ENCODE data around the gene MMAB. TPM values are rescaled to one million over a fixed set of nuclear protein-coding genes. Genes with fewer than 3 reads are reported as not detected.

MMAB gene
- total RNA-seq, 1 donor from 2014 or later: 55.4 TPM

DNA sequence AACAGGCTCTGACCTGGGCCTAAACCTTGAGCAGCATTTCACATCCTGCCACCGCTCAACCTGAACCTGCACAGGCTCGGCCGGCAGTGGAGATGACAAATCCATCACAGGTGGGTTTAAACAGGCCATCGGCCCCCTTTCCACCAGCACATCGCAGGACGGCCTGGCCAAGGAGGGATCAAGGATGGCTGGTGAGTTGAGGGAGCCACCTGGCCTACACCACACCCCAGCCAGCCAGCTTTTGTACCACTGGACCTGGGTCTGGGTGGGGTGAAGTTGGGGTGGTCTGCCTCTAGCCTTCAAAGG lies 14.2 kb downstream of the MMAB start:
- no peak overlapping the region for H3K4me3 ChIP-seq
- TF ChIP-seq, protein P1, sequence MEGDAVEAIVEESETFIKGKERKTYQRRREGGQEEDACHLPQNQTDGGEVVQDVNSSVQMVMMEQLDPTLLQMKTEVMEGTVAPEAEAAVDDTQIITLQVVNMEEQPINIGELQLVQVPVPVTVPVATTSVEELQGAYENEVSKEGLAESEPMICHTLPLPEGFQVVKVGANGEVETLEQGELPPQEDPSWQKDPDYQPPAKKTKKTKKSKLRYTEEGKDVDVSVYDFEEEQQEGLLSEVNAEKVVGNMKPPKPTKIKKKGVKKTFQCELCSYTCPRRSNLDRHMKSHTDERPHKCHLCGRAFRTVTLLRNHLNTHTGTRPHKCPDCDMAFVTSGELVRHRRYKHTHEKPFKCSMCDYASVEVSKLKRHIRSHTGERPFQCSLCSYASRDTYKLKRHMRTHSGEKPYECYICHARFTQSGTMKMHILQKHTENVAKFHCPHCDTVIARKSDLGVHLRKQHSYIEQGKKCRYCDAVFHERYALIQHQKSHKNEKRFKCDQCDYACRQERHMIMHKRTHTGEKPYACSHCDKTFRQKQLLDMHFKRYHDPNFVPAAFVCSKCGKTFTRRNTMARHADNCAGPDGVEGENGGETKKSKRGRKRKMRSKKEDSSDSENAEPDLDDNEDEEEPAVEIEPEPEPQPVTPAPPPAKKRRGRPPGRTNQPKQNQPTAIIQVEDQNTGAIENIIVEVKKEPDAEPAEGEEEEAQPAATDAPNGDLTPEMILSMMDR (IDR thresholded peaks at IDR 0.05; ENCODE audit: borderline replicate concordance): no peak
- peaks cover 14% of the 10 kb centered on the region for H3K4me1 ChIP-seq
- no peak overlapping the region for H3K27ac ChIP-seq (replicated peaks)
- H3K9me3 ChIP-seq (replicated peaks): no peaks in the 10 kb centered on the region
- no peak for DNase-seq
- H3K36me3 ChIP-seq: peaks cover 33% of the 10 kb centered on the region
- no peaks in the 10 kb centered on the region for H3K27me3 ChIP-seq (ENCODE audit: low read depth)
- intact Hi-C loops (cut with micrococcal nuclease): no loop called here

DNA sequence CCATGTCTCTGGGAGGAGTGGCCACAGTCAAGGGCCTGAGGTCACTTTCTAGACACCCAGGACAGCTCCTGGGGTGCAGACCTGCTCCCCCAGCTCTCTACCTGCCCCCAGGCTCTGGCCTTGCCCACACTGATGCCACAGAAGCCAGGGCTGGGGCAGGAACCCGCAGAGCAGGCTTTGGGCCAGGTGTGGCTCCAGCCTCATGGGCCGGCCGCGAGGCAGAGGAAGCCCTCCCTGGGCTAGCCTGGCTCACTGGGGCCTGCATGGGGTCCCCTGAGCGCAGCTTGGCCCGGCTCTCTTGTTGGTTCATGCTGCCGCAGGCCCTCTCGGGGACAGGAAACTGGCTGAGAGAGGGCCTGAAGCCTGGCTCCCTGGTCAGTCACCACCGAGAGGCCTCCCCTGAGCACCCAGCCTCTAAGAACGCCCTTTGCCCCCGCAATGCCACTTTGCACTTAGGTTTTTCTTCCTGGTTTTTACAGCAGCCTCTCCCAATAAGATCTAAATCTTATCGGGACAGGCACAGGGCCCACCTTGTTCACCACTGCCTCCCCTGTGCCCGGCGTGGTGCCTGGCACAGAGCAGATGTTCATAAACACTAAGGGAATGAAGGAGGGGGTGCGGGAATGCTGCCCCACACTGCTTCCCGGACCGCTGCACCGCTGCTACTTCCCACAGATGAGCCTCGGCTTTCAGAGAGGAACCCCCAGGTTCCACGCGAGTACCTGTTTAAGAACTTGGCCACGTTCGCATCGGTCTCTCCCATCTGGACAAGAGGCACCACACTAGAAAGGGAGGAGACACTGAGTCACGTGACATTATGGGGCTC lies 14.7 kb downstream of the MMAB start:
- Histone ChIP-seq H3K27ac (replicated peaks) (no peak overlapping the region), H3K36me3 (peaks cover 30% of the 10 kb centered on the region), H3K4me3 (no peak overlapping the region), H3K27me3 (ENCODE audit: low read depth) (no peaks in the 10 kb centered on the region), H3K9me3 (replicated peaks) (no peaks in the 10 kb centered on the region), H3K4me1 (peaks cover 8% of the 10 kb centered on the region)
- intact Hi-C loops (cut with micrococcal nuclease): no loop called here
- TF ChIP-seq, protein P1 (IDR thresholded peaks at IDR 0.05; ENCODE audit: borderline replicate concordance): no peak
- DNase-seq: no peak

DNA sequence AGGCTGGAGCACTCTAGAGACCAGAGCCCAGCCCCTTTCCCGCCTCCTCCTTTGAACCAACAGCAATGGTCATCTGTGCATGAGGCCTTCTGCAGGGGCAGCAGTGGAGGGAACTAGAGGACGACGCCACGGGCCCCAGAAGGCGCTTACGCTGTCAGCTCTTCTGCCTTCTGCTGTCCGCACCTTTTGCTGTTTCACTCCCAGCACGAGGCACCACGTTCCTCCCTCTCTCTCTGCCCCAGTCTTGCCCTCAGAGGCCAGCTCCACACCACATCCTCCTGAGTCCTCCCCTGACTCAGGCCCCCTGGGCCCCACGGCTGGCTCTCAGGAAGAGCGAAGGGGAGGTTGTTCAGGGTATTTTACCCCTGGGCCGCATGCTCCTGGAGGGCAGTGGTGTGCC lies 15.5 kb downstream of the MMAB start:
- H3K4me1 ChIP-seq: peaks cover under 1% of the 10 kb centered on the region
- no peak overlapping the region for H3K4me3 ChIP-seq
- TF ChIP-seq, protein P1 (IDR thresholded peaks at IDR 0.05; ENCODE audit: borderline replicate concordance): no peak
- peaks cover 29% of the 10 kb centered on the region for H3K36me3 ChIP-seq
- intact Hi-C loops (cut with micrococcal nuclease): no loop called here
- H3K9me3 ChIP-seq (replicated peaks): no peaks in the 10 kb centered on the region
- peaks cover 3% of the 10 kb centered on the region for H3K27me3 ChIP-seq (ENCODE audit: low read depth)
- H3K27ac ChIP-seq (replicated peaks): no peak overlapping the region
- no peak for DNase-seq

DNA sequence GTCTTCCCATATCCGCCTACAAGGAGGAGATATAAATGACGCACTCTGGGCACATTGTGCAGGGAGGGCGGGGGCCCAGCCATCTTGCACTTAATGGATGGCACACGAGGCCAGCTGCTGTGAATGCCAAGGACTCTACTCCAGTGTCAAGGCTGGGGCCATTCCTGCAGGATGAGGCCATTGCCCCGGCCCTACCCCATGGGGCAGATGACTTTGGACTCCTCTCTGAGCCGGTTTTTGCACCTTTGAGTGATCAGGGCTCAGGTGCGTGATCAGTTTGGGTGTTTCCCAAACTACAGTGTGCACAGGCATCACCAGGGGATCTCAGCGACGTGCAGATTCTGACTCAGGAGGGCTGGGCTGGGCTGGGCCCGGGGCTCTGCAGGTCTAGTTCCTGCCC lies 16.1 kb downstream of the MMAB start:
- Histone ChIP-seq H3K4me3 (no peak overlapping the region), H3K36me3 (peaks cover 23% of the 10 kb centered on the region), H3K27me3 (ENCODE audit: low read depth) (peaks cover 8% of the 10 kb centered on the region), H3K4me1 (no peaks in the 10 kb centered on the region), H3K9me3 (replicated peaks) (no peaks in the 10 kb centered on the region), H3K27ac (replicated peaks) (no peak overlapping the region)
- TF ChIP-seq, protein P1 (IDR thresholded peaks at IDR 0.05; ENCODE audit: borderline replicate concordance): no peak
- intact Hi-C loops (cut with micrococcal nuclease): no loop called here
- no peak for DNase-seq

DNA sequence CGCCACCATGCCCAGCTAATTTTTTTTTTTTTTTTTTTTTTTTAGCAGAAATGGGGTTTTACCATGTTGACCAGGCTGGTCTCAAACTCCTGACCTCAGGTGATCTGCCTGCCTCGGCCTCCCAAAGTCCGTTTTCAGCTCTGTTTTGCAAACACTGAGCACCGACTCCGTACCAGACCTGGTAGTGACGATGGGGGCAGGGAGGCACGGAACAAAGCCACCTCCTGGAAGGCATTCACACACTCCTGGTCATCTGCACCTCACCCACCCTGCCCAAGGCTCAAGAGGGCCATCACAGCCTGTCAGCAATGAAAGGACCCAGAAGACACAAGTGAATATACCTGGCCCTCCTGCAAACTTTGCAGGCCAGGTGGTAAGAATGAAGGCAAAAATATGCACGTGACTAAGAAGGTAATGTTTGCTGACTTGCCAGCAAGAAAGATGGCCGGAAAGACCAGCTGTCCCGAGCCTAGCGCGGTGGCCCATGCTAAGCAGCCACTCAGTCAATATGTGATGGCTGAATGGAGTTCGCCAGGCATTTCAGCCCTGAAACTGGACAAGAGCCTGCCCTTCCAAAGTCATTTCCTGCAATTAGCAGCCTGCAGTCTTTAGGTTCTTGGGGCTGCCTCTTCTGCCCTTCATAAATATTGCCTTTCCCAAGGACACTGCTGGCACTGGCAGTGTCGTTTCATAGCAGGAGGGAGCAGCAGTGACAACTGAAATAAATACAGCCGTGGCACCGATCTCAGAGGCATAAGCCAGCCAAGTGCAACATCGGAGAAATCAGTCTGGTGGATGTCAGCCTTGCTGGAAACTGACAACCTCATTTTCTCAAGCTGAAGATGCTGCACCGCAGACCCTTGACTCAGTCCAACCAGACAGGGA lies 17.6 kb downstream of the MMAB start:
- Histone ChIP-seq H3K27me3 (ENCODE audit: low read depth) (peaks cover 8% of the 10 kb centered on the region), H3K4me3 (no peak overlapping the region), H3K27ac (replicated peaks) (no peak overlapping the region), H3K36me3 (peaks cover 13% of the 10 kb centered on the region), H3K9me3 (replicated peaks) (no peaks in the 10 kb centered on the region), H3K4me1 (no peaks in the 10 kb centered on the region)
- no peak for DNase-seq
- intact Hi-C loops (cut with micrococcal nuclease): no loop called here
- TF ChIP-seq, protein P1 (IDR thresholded peaks at IDR 0.05; ENCODE audit: borderline replicate concordance): no peak

Data from left ventricle myocardium inferior (tissue), 1 donor.